WTC11 (cell line): ENCODE data around the gene NARS2. TPM values are rescaled to one million over a fixed set of nuclear protein-coding genes. Genes with fewer than 3 reads are reported as not detected.
"Not testable (repeated sequence)": the region's sequence is repeated elsewhere in the genome, so short reads cannot be mapped to it uniquely, and the experiment has no call there.

Experiments
- ATAC-seq: fragments of 200-7000 bp; cut with Tn5 transposase; 2 replicates; pipeline ENCODE4 v1.10.0; 2021; ENCODE audit warnings: mild to moderate bottlenecking, moderate library complexity
- CTCF ChIA-PET: fragments of 300-600 bp; sonication (Branson Sonifier 250); formaldehyde crosslinking; loops from one replicate; lab custom pipeline; 2021; ENCODE audit warnings: antibody characterized with exemption; lab: Charles Lee
- POLR2A ChIA-PET: fragments of 350-600 bp; sonication (Branson Sonifier 250); formaldehyde crosslinking; loops from one replicate; lab custom pipeline; 2021; ENCODE audit warnings: antibody characterized with exemption; lab: Charles Lee
- DNase-seq: peaks from one replicate; pipeline ENCODE4 v3.0.0; 2021; ENCODE audit warnings: low spot score
- H3K27ac Mint-ChIP-seq: 2 replicates; pipeline ENCODE4 v1.8.0; 2021; ENCODE audit warnings: mixed read lengths
- H3K27me3 Mint-ChIP-seq: 2 replicates; pipeline ENCODE4 v1.8.0; 2021; ENCODE audit warnings: low read depth, mild to moderate bottlenecking, moderate library complexity, mixed read lengths
- H3K36me3 Mint-ChIP-seq: 2 replicates; pipeline ENCODE4 v1.8.0; 2021; ENCODE audit warnings: mixed read lengths
- H3K4me1 Mint-ChIP-seq: 2 replicates; pipeline ENCODE4 v1.8.0; 2022; ENCODE audit warnings: mixed read lengths
- H3K4me3 Mint-ChIP-seq: 2 replicates; pipeline ENCODE4 v1.8.0; 2021; ENCODE audit warnings: mild to moderate bottlenecking, moderate library complexity, mixed read lengths
- H3K9me3 Mint-ChIP-seq: 2 replicates; pipeline ENCODE4 v1.8.0; 2021; ENCODE audit warnings: mixed read lengths
- ATF2 ChIP-seq: sonication (generic); formaldehyde crosslinking; IDR thresholded peaks from 2 replicates; pipeline ENCODE4 v1.8.1; 2022; ENCODE audit warnings: low read depth, missing genetic modification reagents, borderline replicate concordance
- ATF3 ChIP-seq: sonication (generic); formaldehyde crosslinking; conservative IDR thresholded peaks from 2 replicates; pipeline ENCODE4 v1.8.1; 2022; ENCODE audit warnings: mild to moderate bottlenecking, missing genetic modification reagents
- CBFB ChIP-seq: sonication (generic); formaldehyde crosslinking; IDR thresholded peaks from 2 replicates; pipeline ENCODE4 v1.8.1; 2022; ENCODE audit warnings: mild to moderate bottlenecking, low read depth, missing genetic modification reagents
- E2F5 ChIP-seq: sonication (generic); formaldehyde crosslinking; IDR thresholded peaks from 2 replicates; pipeline ENCODE4 v1.8.1; 2022; ENCODE audit warnings: mild to moderate bottlenecking, moderate library complexity, missing genetic modification reagents
- ERG ChIP-seq: fragments of 250-450 bp; sonication (Bioruptor Pico); IDR thresholded peaks from 2 replicates; pipeline ENCODE4 v1.8.0; 2021; ENCODE audit warnings: mild to moderate bottlenecking
- FOXK1 ChIP-seq: sonication (generic); formaldehyde crosslinking; IDR thresholded peaks from 2 replicates; pipeline ENCODE4 v1.8.0; 2022; ENCODE audit warnings: mild to moderate bottlenecking, moderate library complexity, missing genetic modification reagents
- FOXP4 ChIP-seq: sonication (generic); formaldehyde crosslinking; IDR thresholded peaks from 2 replicates; pipeline ENCODE4 v1.8.0; 2022; ENCODE audit warnings: mild to moderate bottlenecking, missing genetic modification reagents
- JUN ChIP-seq: sonication (generic); formaldehyde crosslinking; IDR thresholded peaks from 2 replicates; pipeline ENCODE4 v1.8.0; 2023; ENCODE audit warnings: mild to moderate bottlenecking, missing genetic modification reagents
- KAT7 ChIP-seq: sonication (generic); formaldehyde crosslinking; IDR thresholded peaks from 2 replicates; pipeline ENCODE4 v1.8.1; 2023; ENCODE audit warnings: missing genetic modification reagents, mild to moderate bottlenecking, borderline replicate concordance
- MXD4 ChIP-seq: fragments of 250-450 bp; sonication (Bioruptor Pico); IDR thresholded peaks from 2 replicates; pipeline ENCODE4 v1.8.0; 2021; ENCODE audit warnings: mild to moderate bottlenecking, moderate library complexity, borderline replicate concordance
- NFE2L1 ChIP-seq: sonication (generic); formaldehyde crosslinking; IDR thresholded peaks from 2 replicates; pipeline ENCODE4 v1.8.1; 2023; ENCODE audit warnings: missing genetic modification reagents
- NR1H2 ChIP-seq: sonication (generic); formaldehyde crosslinking; IDR thresholded peaks from 2 replicates; pipeline ENCODE4 v1.9.0; 2021; ENCODE audit warnings: mild to moderate bottlenecking, moderate library complexity, missing genetic modification reagents
- PREB ChIP-seq: sonication (generic); formaldehyde crosslinking; IDR thresholded peaks from 2 replicates; pipeline ENCODE4 v1.8.1; 2022; ENCODE audit warnings: mild to moderate bottlenecking, missing genetic modification reagents, moderate library complexity, borderline replicate concordance
- RORB ChIP-seq: fragments of 250-450 bp; sonication (Bioruptor Pico); IDR thresholded peaks from 2 replicates; pipeline ENCODE4 v1.9.0; 2021; ENCODE audit warnings: mild to moderate bottlenecking
- SMAD3 ChIP-seq: sonication (generic); formaldehyde crosslinking; IDR thresholded peaks from 2 replicates; pipeline ENCODE4 v1.8.0; 2022; ENCODE audit warnings: missing genetic modification reagents, mild to moderate bottlenecking, borderline replicate concordance
- SP1 ChIP-seq: sonication (generic); formaldehyde crosslinking; conservative IDR thresholded peaks from 2 replicates; pipeline ENCODE4 v1.8.1; 2022; ENCODE audit warnings: missing genetic modification reagents
- USF1 ChIP-seq: sonication (generic); formaldehyde crosslinking; IDR thresholded peaks from 2 replicates; pipeline ENCODE4 v1.8.0; 2022; ENCODE audit warnings: mild to moderate bottlenecking, missing genetic modification reagents
- ZBTB21 ChIP-seq: sonication (generic); formaldehyde crosslinking; IDR thresholded peaks from 2 replicates; pipeline ENCODE4 v1.8.1; 2023; ENCODE audit warnings: mild to moderate bottlenecking, missing genetic modification reagents, borderline replicate concordance
- ZNF263 ChIP-seq: sonication (generic); formaldehyde crosslinking; IDR thresholded peaks from 2 replicates; pipeline ENCODE4 v1.8.1; 2022; ENCODE audit warnings: low read depth, mild to moderate bottlenecking, moderate library complexity, missing genetic modification reagents
- ZNF423 ChIP-seq: fragments of 250-450 bp; sonication (Bioruptor Pico); IDR thresholded peaks from 2 replicates; pipeline ENCODE4 v2.1.2; 2022; ENCODE audit warnings: mild to moderate bottlenecking, moderate library complexity
- total RNA-seq: library from RNA; stranded (reverse); gene quantifications from 3 replicates; pipeline ENCODE4 v1.2.3, GENCODE V29; 2021

The NARS2 gene
- total RNA-seq, 1 experiment from 2014 or later, result 36.4 TPM

GRCh38 chr11:78514922-78515502 is 59.7 kb downstream of the NARS2 start:
- ChIA-PET CTCF (interaction anchor here (1.4 kb wide), 1 partner anchor 49 kb away, joined by 3 read pairs; no protein-coding TSS in a partner anchor), POLR2A (no interaction called here)
- Mint-ChIP-seq H3K27ac (peak overlapping the region; percentile 88), H3K36me3 (peaks cover 23% of the 10 kb centered on the region), H3K9me3 (peaks cover 16% of the 10 kb centered on the region), H3K4me1 (peaks cover 28% of the 10 kb centered on the region), H3K4me3 (no peak overlapping the region), H3K27me3 (no peaks in the 10 kb centered on the region)
- TF ChIP-seq NFE2L1 (CRISPR knock-in tag) (no peak), ATF2 (CRISPR knock-in tag) (no peak), USF1 (no peak), CBFB (CRISPR knock-in tag) (no peak), ZNF423 (CRISPR knock-in tag) (0 out of 2 replicates have a peak, but pooled peaks have one; percentile 32)
- ATAC-seq (peak; percentile 76), DNase-seq (no peak)

- DNase-seq, H3K27me3 Mint-ChIP-seq, H3K4me3 Mint-ChIP-seq, POLR2A ChIA-PET, H3K27ac Mint-ChIP-seq, ATAC-seq: not testable (repeated sequence)
- CTCF ChIA-PET, result interaction anchor here (1.1 kb wide), 1 partner anchor 51 kb away, joined by 6 read pairs; no protein-coding TSS in a partner anchor
- Mint-ChIP-seq H3K36me3 (peaks cover 33% of the 10 kb centered on the region), H3K9me3 (peaks cover 23% of the 10 kb centered on the region), H3K4me1 (peaks cover 30% of the 10 kb centered on the region)
Observed at GRCh38 chr11:78513085-78513484, 61.6 kb downstream of the NARS2 start.

- Mint-ChIP-seq H3K27ac (no peak overlapping the region), H3K36me3 (peaks cover 36% of the 10 kb centered on the region), H3K9me3 (peaks cover 23% of the 10 kb centered on the region), H3K4me3 (no peak overlapping the region), H3K4me1 (peaks cover 24% of the 10 kb centered on the region), H3K27me3 (no peaks in the 10 kb centered on the region)
- ATAC-seq (no peak), DNase-seq (no peak)
- ChIA-PET CTCF (no interaction called here), POLR2A (no interaction called here)
- TF ChIP-seq SP1 (CRISPR knock-in tag) (no peak), PREB (CRISPR knock-in tag) (no peak), ZBTB21 (CRISPR knock-in tag) (no peak), FOXP4 (CRISPR knock-in tag) (no peak), E2F5 (CRISPR knock-in tag) (no peak), MXD4 (CRISPR knock-in tag) (no peak), ATF3 (CRISPR knock-in tag) (no peak), ERG (CRISPR knock-in tag) (no peak), SMAD3 (CRISPR knock-in tag) (no peak), NR1H2 (CRISPR knock-in tag) (no peak), JUN (CRISPR knock-in tag) (no peak), ZNF263 (no peak), ATF2 (CRISPR knock-in tag) (no peak), FOXK1 (CRISPR knock-in tag) (no peak), RORB (no peak), KAT7 (CRISPR knock-in tag) (no peak)
Observed at GRCh38 chr11:78510597-78510996, 64.1 kb downstream of the NARS2 start.
